ENCODE measurements around the gene OSGEP. TPM values are rescaled to one million over a fixed set of nuclear protein-coding genes. Genes with fewer than 3 reads are reported as not detected.
A peak's percentile ranks its signal among the peaks of the same experiment; 100 is the strongest.
"Not testable (repeated sequence)": the region's sequence is repeated elsewhere in the genome, so short reads cannot be mapped to it uniquely, and the experiment has no call there.

The OSGEP gene
- total and polyA plus RNA-seq, 5 donors from 2014 or later, result 27.3 to 40.8 (median 33.1) TPM

GRCh38 chr14:20455355-20456300, 1.0 kb upstream of the OSGEP start:
- Mint-ChIP-seq H3K36me3 (peaks cover 41% of the 10 kb centered on the region), H3K27ac (no peak overlapping the region), H3K27me3 (no peaks in the 10 kb centered on the region), H3K4me1 (peaks cover 0 to 39% (median 22%) of the 10 kb centered on the region in 4 donors), H3K9me3 (no peaks in the 10 kb centered on the region), H3K4me3 (no peak overlapping the region)
- H3K27ac ChIP-seq (ENCODE audit: insufficient read depth, low read length, poor library complexity, severe bottlenecking), result peak overlapping the region; percentile 97
- DNase-seq (peak in 1 of 3 donors; percentile 71), ATAC-seq (ENCODE audit: low read depth in 2 of 2) (peak; percentile 54 to 59)
- peaks cover 60% of the 10 kb centered on the region for H3K36me3 ChIP-seq (ENCODE audit: control insufficient read depth, insufficient read depth, low read length)
- no peaks in the 10 kb centered on the region for H3K27me3 ChIP-seq (ENCODE audit: control insufficient read depth, insufficient read depth, low read length)
- H3K4me3 ChIP-seq (ENCODE audit: low read depth, low read length), result peak overlapping the region; percentile 97
- no peaks in the 10 kb centered on the region for H3K9me3 ChIP-seq (ENCODE audit: control insufficient read depth in 2 of 2, low read length in 2 of 2)
- H3K4me1 ChIP-seq (ENCODE audit: control insufficient read depth, insufficient read depth, low read length, poor library complexity, severe bottlenecking), result peaks cover 48% of the 10 kb centered on the region

GRCh38 chr14:20452831-20453230, 1.8 kb downstream of the OSGEP start:
- not testable (repeated sequence) for DNase-seq; ATAC-seq (ENCODE audit: low read depth in 2 of 2); H3K9me3 ChIP-seq (ENCODE audit: control insufficient read depth in 2 of 2, low read length in 2 of 2); H3K27me3 ChIP-seq (ENCODE audit: control insufficient read depth, insufficient read depth, low read length); H3K9me3 Mint-ChIP-seq; H3K4me3 ChIP-seq (ENCODE audit: low read depth, low read length); H3K27me3 Mint-ChIP-seq
- peaks cover 27% of the 10 kb centered on the region for H3K36me3 Mint-ChIP-seq
- peaks cover 0 to 21% (median 11%) of the 10 kb centered on the region in 4 donors for H3K4me1 Mint-ChIP-seq
- H3K36me3 ChIP-seq (ENCODE audit: control insufficient read depth, insufficient read depth, low read length), result peaks cover 63% of the 10 kb centered on the region
- peak overlapping the region in 2 of 3 donors; percentile 20 to 56 for H3K27ac Mint-ChIP-seq
- H3K4me1 ChIP-seq (ENCODE audit: control insufficient read depth, insufficient read depth, low read length, poor library complexity, severe bottlenecking), result peaks cover 32% of the 10 kb centered on the region
- peak overlapping the region; percentile 97 for H3K27ac ChIP-seq (ENCODE audit: insufficient read depth, low read length, poor library complexity, severe bottlenecking)
- H3K4me3 Mint-ChIP-seq, result peak overlapping the region in 3 of 4 donors; percentile 13 to 61 (median 36)

- H3K27me3 Mint-ChIP-seq, result no peaks in the 10 kb centered on the region
- Histone ChIP-seq H3K27me3 (ENCODE audit: control insufficient read depth, insufficient read depth, low read length) (no peaks in the 10 kb centered on the region), H3K9me3 (ENCODE audit: control insufficient read depth in 2 of 2, low read length in 2 of 2) (no peaks in the 10 kb centered on the region), H3K4me3 (ENCODE audit: low read depth, low read length) (no peak overlapping the region), H3K36me3 (ENCODE audit: control insufficient read depth, insufficient read depth, low read length) (peaks cover 65% of the 10 kb centered on the region), H3K27ac (ENCODE audit: insufficient read depth, low read length, poor library complexity, severe bottlenecking) (no peak overlapping the region), H3K4me1 (ENCODE audit: control insufficient read depth, insufficient read depth, low read length, poor library complexity, severe bottlenecking) (no peaks in the 10 kb centered on the region)
- peak overlapping the region in 1 of 3 donors; percentile 66 for H3K27ac Mint-ChIP-seq
- no peak overlapping the region for H3K4me3 Mint-ChIP-seq
- H3K36me3 Mint-ChIP-seq, result peaks cover 15% of the 10 kb centered on the region
- H3K4me1 Mint-ChIP-seq, result peaks cover 0 to 8% (median 3%) of the 10 kb centered on the region in 4 donors
- no peak for ATAC-seq (ENCODE audit: low read depth in 2 of 2)
- no peak for DNase-seq
- no peaks in the 10 kb centered on the region for H3K9me3 Mint-ChIP-seq
These were observed 7.7 kb downstream of the OSGEP start for GRCh38 chr14:20446889-20447288.

- H3K27ac ChIP-seq (ENCODE audit: insufficient read depth, low read length, poor library complexity, severe bottlenecking), result not testable (repeated sequence)
These were observed 11.0 kb downstream of the OSGEP start for GRCh38 chr14:20443650-20444049.

GRCh38 chr14:20441461-20441860, 13.2 kb downstream of the OSGEP start:
- H3K9me3 ChIP-seq (ENCODE audit: control insufficient read depth in 2 of 2, low read length in 2 of 2), result no peaks in the 10 kb centered on the region
- no peaks in the 10 kb centered on the region for H3K27me3 ChIP-seq (ENCODE audit: control insufficient read depth, insufficient read depth, low read length)
- peaks cover 12% of the 10 kb centered on the region for H3K4me1 ChIP-seq (ENCODE audit: control insufficient read depth, insufficient read depth, low read length, poor library complexity, severe bottlenecking)
- no peak overlapping the region for H3K27ac ChIP-seq (ENCODE audit: insufficient read depth, low read length, poor library complexity, severe bottlenecking)
- H3K36me3 Mint-ChIP-seq, result peaks cover 6% of the 10 kb centered on the region
- ATAC-seq (ENCODE audit: low read depth in 2 of 2), result no peak
- peaks cover 11% of the 10 kb centered on the region for H3K36me3 ChIP-seq (ENCODE audit: control insufficient read depth, insufficient read depth, low read length)
- DNase-seq, result no peak
- H3K27me3 Mint-ChIP-seq, result peaks cover 5% of the 10 kb centered on the region
- peaks cover 0 to 1% (median 0%) of the 10 kb centered on the region in 7 donors for H3K9me3 Mint-ChIP-seq
- H3K27ac Mint-ChIP-seq, result peak overlapping the region; percentile 34 to 94 (median 79)
- peaks cover 7 to 26% (median 13%) of the 10 kb centered on the region in 4 donors for H3K4me1 Mint-ChIP-seq
- H3K4me3 Mint-ChIP-seq, result peak overlapping the region in 1 of 4 donors; percentile 4
- H3K4me3 ChIP-seq (ENCODE audit: low read depth, low read length), result peak overlapping the region; percentile 35

More at GRCh38 chr14:20443650-20444049, 11.0 kb downstream of the OSGEP start:
- not testable (repeated sequence) for ATAC-seq (ENCODE audit: low read depth in 2 of 2); H3K9me3 ChIP-seq (ENCODE audit: control insufficient read depth in 2 of 2, low read length in 2 of 2); H3K36me3 Mint-ChIP-seq; H3K27me3 Mint-ChIP-seq; H3K4me3 Mint-ChIP-seq; DNase-seq; H3K27ac Mint-ChIP-seq; H3K9me3 Mint-ChIP-seq; H3K27me3 ChIP-seq (ENCODE audit: control insufficient read depth, insufficient read depth, low read length); H3K4me3 ChIP-seq (ENCODE audit: low read depth, low read length)
- Histone ChIP-seq H3K4me1 (ENCODE audit: control insufficient read depth, insufficient read depth, low read length, poor library complexity, severe bottlenecking) (peaks cover 12% of the 10 kb centered on the region), H3K36me3 (ENCODE audit: control insufficient read depth, insufficient read depth, low read length) (peaks cover 33% of the 10 kb centered on the region)
- peaks cover 7 to 26% (median 13%) of the 10 kb centered on the region in 4 donors for H3K4me1 Mint-ChIP-seq

GRCh38 chr14:20440882-20441281, 13.7 kb downstream of the OSGEP start:
- no peaks in the 10 kb centered on the region for H3K27me3 ChIP-seq (ENCODE audit: control insufficient read depth, insufficient read depth, low read length)
- H3K9me3 ChIP-seq (ENCODE audit: control insufficient read depth in 2 of 2, low read length in 2 of 2), result no peaks in the 10 kb centered on the region
- DNase-seq (peak in 2 of 3 donors; percentile 39 to 74), ATAC-seq (ENCODE audit: low read depth in 2 of 2) (peak; percentile 94 to 95)
- H3K27ac ChIP-seq (ENCODE audit: insufficient read depth, low read length, poor library complexity, severe bottlenecking), result no peak overlapping the region
- peaks cover 12% of the 10 kb centered on the region for H3K4me1 ChIP-seq (ENCODE audit: control insufficient read depth, insufficient read depth, low read length, poor library complexity, severe bottlenecking)
- H3K4me3 ChIP-seq (ENCODE audit: low read depth, low read length), result peak overlapping the region; percentile 35
- Mint-ChIP-seq H3K27me3 (peaks cover 5% of the 10 kb centered on the region), H3K4me1 (peaks cover 7 to 26% (median 13%) of the 10 kb centered on the region in 4 donors), H3K36me3 (peaks cover 6% of the 10 kb centered on the region), H3K4me3 (peak overlapping the region in 2 of 4 donors; percentile 28 to 69), H3K9me3 (peaks cover 0 to 1% (median 0%) of the 10 kb centered on the region in 7 donors), H3K27ac (peak overlapping the region; percentile 34 to 94 (median 79))
- peaks cover 5% of the 10 kb centered on the region for H3K36me3 ChIP-seq (ENCODE audit: control insufficient read depth, insufficient read depth, low read length)

- Histone ChIP-seq H3K27me3 (ENCODE audit: control insufficient read depth, insufficient read depth, low read length) (no peaks in the 10 kb centered on the region), H3K27ac (ENCODE audit: insufficient read depth, low read length, poor library complexity, severe bottlenecking) (no peak overlapping the region), H3K9me3 (ENCODE audit: control insufficient read depth in 2 of 2, low read length in 2 of 2) (no peaks in the 10 kb centered on the region), H3K4me3 (ENCODE audit: low read depth, low read length) (peak overlapping the region; percentile 35), H3K36me3 (ENCODE audit: control insufficient read depth, insufficient read depth, low read length) (peaks cover under 1% of the 10 kb centered on the region), H3K4me1 (ENCODE audit: control insufficient read depth, insufficient read depth, low read length, poor library complexity, severe bottlenecking) (peaks cover 12% of the 10 kb centered on the region)
- ATAC-seq (ENCODE audit: low read depth in 2 of 2), result no peak
- no peak for DNase-seq
- Mint-ChIP-seq H3K36me3 (peaks cover 6% of the 10 kb centered on the region), H3K4me3 (peak overlapping the region in 2 of 4 donors; percentile 28 to 69), H3K9me3 (peaks cover 0 to 1% (median 0%) of the 10 kb centered on the region in 7 donors), H3K27ac (peak overlapping the region; percentile 34 to 94 (median 79)), H3K27me3 (peaks cover 5% of the 10 kb centered on the region), H3K4me1 (peaks cover 7 to 26% (median 13%) of the 10 kb centered on the region in 4 donors)
These were observed 14.1 kb downstream of the OSGEP start for GRCh38 chr14:20440465-20440864.

Measured in CD4-positive, CD25-positive, alpha-beta regulatory T cell (primary cell).